ENCODE data around the gene SS18L1.

The SS18L1 gene

DNA sequence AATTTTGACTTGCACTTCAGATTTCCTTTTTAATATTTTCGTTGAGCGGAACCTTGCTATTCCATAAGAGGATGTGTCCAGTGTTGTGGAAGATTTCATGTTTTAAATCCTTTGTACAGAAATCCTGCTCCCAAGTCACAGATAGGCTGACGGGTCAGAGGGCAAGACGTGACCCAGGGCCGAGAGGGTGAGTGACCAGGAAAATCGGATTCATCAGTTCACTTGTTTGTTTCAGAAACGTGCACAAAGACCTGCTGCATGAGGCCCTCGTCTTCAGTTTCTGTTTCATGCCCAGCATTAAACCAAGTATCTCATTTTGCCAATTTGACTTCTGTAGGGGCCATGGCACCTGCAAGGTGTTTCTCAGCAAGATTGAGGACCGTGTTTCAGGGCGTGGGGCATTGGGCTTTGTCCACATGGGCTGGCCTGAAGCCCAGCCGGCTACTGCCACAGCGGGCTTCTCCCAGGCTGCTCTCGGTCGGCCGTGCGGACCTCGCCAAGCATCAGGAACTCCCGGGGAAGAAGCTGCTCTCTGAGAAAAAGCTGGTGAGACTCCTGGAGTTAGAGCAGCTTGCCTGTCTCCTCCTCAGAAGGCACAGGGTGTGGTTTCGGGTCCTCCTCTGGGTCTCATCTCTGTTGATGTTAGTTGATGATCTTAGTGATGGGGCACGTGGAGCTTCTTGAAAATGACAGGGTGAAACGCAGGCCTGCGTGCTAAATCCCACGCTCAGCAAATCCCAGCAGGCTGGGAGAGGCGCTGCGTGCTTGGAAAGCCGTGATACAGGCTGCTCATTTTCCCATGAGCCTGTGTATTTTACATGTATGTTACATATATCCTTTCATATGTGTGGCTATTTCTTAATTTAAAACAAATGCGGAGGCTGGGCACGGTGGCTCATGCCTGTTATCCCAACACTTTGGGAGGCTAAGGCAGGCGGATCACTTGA is 49.8 kb downstream of the SS18L1 start:
- TF ChIP-seq, protein P1, sequence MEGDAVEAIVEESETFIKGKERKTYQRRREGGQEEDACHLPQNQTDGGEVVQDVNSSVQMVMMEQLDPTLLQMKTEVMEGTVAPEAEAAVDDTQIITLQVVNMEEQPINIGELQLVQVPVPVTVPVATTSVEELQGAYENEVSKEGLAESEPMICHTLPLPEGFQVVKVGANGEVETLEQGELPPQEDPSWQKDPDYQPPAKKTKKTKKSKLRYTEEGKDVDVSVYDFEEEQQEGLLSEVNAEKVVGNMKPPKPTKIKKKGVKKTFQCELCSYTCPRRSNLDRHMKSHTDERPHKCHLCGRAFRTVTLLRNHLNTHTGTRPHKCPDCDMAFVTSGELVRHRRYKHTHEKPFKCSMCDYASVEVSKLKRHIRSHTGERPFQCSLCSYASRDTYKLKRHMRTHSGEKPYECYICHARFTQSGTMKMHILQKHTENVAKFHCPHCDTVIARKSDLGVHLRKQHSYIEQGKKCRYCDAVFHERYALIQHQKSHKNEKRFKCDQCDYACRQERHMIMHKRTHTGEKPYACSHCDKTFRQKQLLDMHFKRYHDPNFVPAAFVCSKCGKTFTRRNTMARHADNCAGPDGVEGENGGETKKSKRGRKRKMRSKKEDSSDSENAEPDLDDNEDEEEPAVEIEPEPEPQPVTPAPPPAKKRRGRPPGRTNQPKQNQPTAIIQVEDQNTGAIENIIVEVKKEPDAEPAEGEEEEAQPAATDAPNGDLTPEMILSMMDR (IDR thresholded peaks at IDR 0.05; ENCODE audit: insufficient read depth, low read length, missing control alignments): no peak
- no peak for DNase-seq (ENCODE audit: low read depth, low spot score)
- POLR2A ChIA-PET: no interaction called here
- H3K4me3 ChIP-seq (ENCODE audit: low read depth, low read length): no peak overlapping the region
- CTCF ChIA-PET: no interaction called here

DNA sequence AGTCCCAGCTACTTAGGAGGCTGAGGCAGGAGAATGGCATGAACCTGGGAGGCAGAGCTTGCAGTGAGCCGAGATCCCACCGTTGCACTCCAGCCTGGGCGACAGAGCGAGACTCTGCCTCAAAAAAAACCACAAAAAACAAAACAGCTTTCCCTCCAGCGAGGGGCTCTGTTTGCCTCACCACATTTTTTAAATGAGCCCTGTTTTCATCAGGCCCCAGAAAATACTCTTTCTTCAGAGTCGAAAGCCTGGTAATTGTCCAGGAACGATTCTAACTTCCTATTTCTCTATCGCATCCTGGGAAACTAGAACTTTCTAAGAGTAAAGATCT is 51.5 kb downstream of the SS18L1 start:
- TF ChIP-seq, protein P1 (IDR thresholded peaks at IDR 0.05; ENCODE audit: insufficient read depth, low read length, missing control alignments): no peak
- ChIA-PET POLR2A (no interaction called here), CTCF (interaction anchor here (1.0 kb wide), 1 partner anchor 184 kb away, joined by 3 read pairs; no protein-coding TSS in a partner anchor)

DNA sequence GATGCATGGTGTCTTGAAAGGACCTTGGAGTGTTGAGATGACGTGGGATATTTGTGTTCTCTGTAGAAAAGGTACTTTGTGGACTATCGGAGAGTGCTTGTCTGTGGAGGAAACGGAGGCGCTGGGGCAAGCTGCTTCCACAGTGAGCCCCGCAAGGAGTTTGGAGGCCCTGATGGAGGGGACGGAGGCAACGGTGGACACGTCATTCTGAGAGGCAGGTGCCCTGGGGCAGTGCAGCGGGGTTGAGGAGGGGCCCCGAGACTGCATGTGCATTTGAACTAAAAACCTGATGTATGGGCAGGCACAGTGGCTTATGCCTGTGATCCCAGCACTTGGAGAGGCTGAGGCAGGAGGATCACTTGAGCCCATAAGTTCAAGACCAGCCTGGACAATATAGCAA is 52.2 kb downstream of the SS18L1 start:
- CTCF ChIA-PET: interaction anchor here (1.0 kb wide), 1 partner anchor 185 kb away, joined by 3 read pairs; no protein-coding TSS in a partner anchor
- TF ChIP-seq, protein P1 (IDR thresholded peaks at IDR 0.05; ENCODE audit: insufficient read depth, low read length, missing control alignments): no peak

More for the DNA sequence above, 51.5 kb downstream of the SS18L1 start:
- no peak for DNase-seq (ENCODE audit: low read depth, low spot score)
- H3K4me3 ChIP-seq (ENCODE audit: low read depth, low read length): no peak overlapping the region

DNA sequence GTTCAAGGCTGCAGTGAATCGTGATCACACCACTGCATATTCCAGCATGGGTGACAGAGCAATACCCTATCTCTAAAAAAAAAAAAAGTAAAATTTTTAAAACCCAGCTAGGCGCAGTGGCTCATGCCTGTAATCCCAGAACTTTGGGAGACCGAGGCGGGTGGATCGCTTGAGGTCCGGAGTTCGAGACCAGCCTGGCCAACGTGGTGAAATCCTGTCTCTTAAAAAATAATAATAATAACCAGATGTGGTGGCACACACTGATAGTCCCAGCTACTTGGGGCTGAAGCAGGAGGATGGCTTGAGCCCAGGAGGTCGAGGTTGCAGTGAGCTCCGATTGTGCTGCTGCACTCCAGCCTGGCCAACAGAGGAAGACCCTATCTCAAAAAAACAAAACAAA is 52.7 kb downstream of the SS18L1 start:
- no peak for DNase-seq (ENCODE audit: low read depth, low spot score)
- POLR2A ChIA-PET: no interaction called here
- CTCF ChIA-PET: no interaction called here
- H3K4me3 ChIP-seq (ENCODE audit: low read depth, low read length): no peak overlapping the region
- TF ChIP-seq, protein P1 (IDR thresholded peaks at IDR 0.05; ENCODE audit: insufficient read depth, low read length, missing control alignments): no peak

More for the DNA sequence above, 52.2 kb downstream of the SS18L1 start:
- POLR2A ChIA-PET: no interaction called here
- H3K4me3 ChIP-seq (ENCODE audit: low read depth, low read length): no peak overlapping the region
- no peak for DNase-seq (ENCODE audit: low read depth, low spot score)

DNA sequence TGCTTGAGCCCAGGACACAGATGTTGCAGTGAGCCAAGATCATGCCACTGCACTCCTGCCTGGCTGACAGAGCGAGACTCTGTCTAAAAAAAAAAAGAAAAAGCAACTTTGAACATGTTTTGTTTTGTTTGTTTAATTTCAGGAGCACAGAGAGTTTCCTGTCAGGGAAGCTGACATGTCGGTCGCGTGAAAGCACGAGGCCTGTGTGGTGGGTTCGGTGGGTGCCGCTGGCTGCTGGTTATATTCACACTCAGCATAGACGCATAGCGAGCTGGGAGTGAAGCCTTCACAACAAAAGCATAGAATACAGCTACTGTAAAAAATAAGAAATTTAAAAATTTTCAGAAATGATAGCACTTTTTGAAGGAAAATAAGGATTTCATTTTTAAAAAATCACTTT is 53.7 kb downstream of the SS18L1 start:
- DNase-seq (ENCODE audit: low read depth, low spot score): no peak
- CTCF ChIA-PET: no interaction called here
- TF ChIP-seq, protein P1 (IDR thresholded peaks at IDR 0.05; ENCODE audit: insufficient read depth, low read length, missing control alignments): no peak
- POLR2A ChIA-PET: no interaction called here
- H3K4me3 ChIP-seq (ENCODE audit: low read depth, low read length): no peak overlapping the region

DNA sequence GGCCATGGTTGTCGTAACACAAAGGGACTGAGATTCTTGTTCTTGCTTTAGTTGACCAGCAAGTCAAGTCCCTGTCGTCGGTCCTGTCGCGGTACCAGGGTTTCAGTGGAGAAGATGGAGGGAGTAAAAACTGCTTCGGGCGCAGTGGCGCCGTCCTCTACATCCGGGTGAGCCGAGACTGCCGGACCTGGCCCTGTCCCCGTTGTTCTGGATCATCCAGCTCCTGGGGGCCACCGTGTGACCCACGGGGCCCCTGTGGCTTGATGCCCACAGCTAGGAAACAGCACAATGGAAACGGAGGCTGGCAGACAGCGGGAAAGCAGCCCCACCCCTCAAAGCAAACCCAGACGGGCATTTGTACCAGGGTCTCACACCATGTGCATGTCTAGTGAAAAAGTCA is 54.2 kb downstream of the SS18L1 start:
- no peak overlapping the region for H3K4me3 ChIP-seq (ENCODE audit: low read depth, low read length)
- ChIA-PET POLR2A (interaction anchor here (0.9 kb wide), 1 partner anchor 12 kb away, joined by 3 read pairs; no protein-coding TSS in a partner anchor), CTCF (no interaction called here)
- TF ChIP-seq, protein P1 (IDR thresholded peaks at IDR 0.05; ENCODE audit: insufficient read depth, low read length, missing control alignments): no peak
- no peak for DNase-seq (ENCODE audit: low read depth, low spot score)

Measured in AG04449 (cell line).